ENCODE results near the gene TSFM.
A peak's percentile ranks its signal among the peaks of the same experiment; 100 is the strongest.
"Not testable (repeated sequence)": the region's sequence is repeated elsewhere in the genome, so short reads cannot be mapped to it uniquely, and the experiment has no call there.

The TSFM gene

DNA sequence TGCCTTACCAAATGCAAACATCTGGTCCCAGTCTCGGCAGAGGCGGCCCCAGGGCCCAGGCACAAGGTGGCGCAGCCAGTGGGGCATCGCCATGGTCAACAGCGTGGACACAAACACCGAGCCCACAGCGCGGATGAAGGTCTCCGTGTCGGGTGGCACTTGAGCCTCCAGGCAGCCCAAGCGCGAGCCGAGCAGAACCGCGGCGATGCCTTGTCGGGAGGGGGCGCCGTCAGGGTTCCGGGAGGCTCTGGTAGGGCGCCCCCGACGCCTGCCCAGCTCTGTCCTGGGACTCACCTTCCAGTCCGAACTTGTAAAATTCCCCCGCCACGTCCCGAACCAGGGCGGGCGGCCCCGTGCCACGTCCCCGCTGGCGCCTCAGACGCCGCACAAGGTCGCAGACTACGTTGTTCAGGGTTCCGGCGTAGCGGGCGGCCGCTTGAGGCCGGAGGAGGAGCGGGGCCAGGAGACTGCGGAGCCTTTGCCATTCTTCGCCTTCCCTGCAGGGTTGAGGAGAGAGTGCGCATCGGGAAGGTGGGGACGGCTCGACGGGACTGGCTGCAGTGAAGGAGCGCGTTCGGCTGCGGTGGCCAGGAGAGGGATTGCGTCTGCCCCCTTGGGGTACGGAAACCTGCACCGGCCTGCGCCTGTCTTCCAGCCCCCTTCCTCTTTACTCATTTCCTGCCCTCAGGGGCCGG, 17.4 kb upstream of the TSFM start:
- DNase-seq, result no peak

DNA sequence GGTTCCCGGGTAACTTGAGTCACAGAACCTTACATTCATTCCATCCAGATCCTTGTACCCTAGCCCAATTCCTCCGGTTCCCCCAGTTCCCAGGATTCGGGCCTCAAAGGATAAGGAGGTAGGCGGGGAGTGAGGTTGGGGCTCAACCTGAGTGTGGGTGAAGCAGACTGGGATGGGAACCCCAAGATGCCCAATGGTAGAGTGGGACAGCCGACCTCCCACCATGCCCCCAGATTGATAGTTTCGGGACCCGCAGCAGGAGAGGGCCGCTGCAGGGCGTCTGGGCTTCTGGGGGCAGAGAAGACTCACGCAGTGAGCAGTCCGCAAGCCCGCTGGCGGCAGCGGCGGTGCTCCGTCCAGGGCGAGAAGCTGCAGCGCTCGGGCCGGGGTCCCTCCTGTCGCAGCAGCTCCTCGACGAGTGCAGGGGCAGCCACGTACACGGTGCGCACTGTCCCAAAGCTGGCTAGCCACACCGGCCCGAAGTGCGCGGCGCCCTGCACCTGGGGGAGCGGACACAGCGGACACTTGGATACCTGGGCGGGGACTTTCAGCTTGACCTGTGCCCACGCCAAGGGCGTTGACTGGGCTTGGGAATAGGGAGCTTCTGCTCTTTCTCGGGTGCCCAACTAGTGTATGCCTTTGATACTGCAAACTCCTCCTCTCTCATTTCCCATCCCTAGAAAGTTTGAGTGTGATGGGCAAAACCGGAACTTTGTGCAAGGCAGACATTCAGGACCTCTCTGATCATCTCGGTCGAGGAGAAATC, 16.7 kb upstream of the TSFM start:
- DNase-seq, result no peak

DNA sequence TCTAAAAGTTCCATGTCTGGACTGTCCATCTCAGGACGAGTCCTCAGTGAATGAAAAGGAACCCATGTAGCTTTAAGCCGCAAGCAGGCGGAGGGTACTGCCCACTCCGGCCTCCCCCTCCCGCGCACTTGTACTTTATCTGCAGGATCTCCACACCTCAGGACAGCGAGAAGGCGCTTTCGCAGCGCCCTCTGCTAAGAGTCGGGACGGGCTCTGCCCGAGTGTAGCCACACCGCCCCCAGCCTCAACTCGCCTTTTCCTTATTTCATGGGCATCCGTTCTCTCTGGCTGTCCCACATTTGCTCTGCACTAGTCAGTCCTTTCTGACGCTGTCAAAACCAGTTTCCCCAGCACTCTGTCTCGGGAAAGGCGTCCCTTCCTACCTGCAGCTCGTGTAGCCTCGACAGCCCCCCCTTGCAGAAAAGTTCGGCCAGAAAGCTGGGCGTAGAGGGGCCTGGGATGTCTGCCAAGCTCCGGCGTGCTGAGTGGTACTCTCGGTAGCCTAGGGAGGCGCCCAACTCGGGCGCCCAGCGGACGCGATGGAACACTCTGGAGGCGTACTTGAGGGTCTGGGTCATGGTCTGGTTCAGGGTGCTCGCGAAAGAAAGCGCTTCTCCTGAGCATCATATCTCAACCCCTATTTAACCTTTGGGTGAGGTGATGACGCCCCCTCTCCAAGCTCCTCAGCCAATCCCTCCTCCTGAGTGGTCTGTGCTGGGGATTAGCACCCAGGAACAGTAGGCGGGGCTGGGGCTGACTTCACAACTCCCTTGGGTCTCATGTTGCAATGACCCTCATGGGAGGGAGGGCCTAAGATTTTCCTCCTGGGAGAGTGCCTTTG, 15.9 kb upstream of the TSFM start, which contains the start of gene CYP27B1:
CYP27B1 (minus strand) TSS at position 615 of the 841 bp plus-strand sequence; CDS start at position 578, 37 bp downstream.
- DNase-seq, result peak; percentile 57

DNA sequence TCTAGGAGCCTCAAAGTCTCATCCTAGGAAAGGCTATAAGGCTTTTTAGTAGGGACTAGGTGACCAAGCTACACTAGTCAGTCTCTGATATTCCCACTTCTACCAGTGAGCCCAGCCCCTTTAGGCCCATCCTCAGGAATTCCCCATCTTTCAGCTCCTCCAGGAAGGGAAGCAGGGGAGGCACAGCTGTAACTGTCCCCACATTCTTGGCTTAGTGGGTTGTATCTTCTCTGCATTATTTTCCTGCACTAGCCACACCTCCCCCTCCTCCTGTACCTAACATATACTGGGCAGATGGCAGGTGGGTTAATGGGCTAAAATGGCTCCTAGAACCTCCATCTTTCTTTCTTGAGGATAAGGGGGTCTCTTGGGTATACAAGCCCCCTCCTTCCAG, 15.3 kb upstream of the TSFM start:
- no peak for DNase-seq

DNA sequence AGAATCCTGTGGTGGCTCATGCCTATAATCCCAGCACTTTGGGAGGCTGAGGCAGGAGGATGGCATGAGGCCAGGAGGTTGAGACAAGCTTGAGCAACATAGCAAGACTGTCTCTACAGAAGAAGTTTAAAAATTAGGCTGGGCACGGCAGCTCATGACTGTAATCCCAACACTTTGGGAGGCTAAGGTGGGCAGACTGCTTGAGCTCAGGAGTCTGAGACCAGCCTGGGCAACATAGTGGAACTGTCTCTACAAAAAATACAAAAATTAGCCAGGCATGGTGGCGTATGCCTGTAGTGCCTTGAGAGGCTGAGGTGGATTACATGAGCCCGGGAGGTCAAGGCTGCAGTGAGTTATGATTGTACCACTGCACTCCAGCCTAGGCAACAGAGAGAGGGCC, 14.7 kb upstream of the TSFM start:
- DNase-seq, result no peak

DNA sequence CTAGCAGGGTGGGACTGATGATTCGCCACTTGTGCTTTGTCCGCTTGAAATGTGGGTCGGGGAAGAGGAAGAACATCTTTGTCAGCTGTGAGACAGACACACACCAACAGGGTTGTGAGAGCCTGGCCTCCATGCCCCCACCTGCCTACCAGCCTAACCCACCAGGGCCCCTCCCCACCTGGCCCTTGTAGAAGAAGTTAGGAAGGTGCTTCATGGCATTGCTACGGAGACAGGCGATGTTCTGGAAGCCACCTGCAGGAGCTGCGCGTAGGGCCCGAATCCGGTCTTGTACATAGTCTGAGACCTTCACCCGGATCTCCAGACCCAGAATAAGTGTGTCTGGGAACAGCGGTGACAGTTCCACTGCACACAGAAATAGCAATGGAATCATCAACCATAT, 13.0 kb upstream of the TSFM start:
- DNase-seq, result no peak

DNA sequence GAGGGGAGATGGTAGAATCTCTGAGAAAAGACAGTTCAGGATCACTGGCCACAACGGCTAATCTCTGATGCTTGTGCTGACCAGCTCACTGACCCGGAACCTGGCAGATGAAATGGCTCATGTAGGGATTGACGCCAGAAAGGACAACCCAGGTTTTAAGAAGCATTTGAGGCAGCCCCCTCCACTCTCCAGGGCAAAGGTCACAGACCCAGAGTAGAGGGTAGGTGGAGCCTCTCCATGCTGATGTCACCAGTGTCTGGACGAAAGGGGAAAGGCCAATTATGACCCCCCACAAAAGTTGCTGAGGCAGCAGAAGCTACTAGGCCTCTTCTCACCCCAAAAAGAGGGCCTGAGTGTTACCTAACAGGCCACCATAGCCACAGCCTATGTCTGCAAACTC, 11.9 kb upstream of the TSFM start:
- no peak for DNase-seq

DNA sequence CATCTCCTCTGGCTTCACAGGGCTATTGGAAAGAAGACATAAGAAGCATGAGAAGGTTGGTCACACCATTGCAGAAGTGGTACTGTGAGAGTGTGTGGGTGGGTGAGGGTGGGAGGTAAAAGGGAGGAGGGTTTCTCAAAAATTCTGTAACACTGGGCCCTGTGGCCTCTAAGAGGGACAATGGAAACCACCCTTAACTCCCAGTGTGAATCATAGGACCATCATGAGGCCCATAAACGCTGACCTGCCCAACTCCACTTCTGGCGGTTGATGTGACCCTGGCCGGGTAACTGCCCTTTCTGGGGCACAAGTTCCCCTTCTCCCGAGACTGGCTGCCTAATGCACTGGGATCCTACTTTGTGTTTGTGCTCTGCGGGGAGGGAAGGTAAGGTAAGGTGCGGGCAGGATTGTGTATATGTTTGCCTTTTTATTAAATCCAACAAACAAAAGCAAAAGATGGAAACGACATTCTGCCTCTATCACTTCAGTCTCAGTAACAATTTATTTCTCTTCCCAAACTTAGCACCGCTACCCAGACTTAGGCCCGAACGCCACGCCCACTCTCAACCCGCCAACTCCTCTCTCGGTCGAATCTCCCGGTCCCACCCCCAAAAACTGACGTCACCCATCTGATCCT, 11.2 kb upstream of the TSFM start:
- peak; percentile 58 for DNase-seq

DNA sequence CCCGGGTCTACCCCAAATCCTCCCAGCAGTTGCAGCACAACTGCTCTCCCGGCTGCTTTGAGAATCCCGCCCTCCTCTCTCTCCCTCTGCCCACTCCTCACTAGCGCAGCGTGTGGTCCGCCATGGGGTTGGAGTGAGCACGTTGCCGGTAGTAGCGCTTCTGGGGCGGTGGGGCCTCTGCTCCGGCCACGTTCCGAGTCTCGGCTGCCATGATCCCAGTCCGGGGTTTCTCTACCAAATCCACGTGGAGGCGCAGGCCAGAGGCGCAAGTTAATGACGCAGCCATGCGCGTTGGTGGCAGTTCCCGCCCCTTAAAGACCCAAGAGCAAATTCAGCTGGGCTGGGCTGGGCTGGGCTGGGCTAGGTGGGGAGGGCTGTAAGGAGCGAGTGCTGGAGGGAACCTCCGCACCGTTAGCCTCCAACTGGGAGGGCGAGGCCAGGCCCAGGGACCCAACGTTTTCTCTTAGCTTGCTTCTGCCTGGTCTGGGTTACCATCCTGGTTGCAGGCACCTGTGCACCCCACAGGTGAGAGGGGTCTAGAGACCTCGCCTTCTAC, 10.6 kb upstream of the TSFM start, which contains the start of gene METTL1:
METTL1 (minus strand) TSS at position 233 of the 556 bp plus-strand sequence; CDS start at position 211, 22 bp downstream.
- peak; percentile 65 for DNase-seq

DNA sequence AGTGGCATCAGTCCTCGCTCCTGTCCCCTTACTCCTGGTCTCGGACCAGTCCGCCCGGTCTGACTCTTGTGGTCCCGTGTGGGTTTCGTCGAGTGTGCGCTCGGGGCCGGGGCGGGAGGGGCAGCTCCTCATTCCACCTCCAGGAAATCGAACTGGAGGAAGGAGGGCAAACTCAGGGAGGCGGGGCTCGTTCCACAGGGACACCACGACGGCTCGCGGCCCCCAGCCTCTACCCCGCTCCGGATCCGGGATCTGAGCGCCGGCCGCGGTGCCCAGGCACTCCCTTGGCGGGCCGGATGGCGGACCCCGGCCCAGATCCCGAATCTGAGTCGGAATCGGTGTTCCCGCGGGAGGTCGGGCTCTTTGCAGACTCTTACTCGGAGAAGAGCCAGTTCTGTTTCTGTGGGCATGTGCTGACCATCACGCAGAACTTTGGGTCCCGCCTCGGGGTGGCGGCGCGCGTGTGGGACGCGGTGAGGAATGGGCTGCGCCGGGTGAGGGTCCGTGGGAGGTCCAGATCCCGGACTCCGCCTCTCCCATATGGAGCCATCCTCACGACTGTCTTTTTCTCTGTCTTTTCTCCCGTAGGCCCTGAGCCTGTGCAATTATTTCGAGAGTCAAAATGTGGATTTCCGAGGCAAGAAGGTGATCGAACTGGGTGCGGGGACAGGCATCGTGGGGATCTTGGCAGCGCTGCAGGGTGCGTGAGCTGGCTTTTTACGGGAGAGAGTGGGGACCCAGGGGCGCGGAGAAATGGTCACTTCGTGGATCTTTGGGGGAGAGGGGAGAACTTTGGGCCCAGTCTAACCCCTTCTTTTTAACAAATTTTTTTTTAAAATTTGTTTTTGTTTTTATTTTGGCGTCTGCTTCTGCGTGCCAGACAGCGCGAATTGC, 9.9 kb upstream of the TSFM start, which contains the start of gene EEF1AKMT3:
EEF1AKMT3 (plus strand) TSS at position 186 of the 894 bp plus-strand sequence; CDS start at position 297, 111 bp downstream.
- DNase-seq, result no peak

DNA sequence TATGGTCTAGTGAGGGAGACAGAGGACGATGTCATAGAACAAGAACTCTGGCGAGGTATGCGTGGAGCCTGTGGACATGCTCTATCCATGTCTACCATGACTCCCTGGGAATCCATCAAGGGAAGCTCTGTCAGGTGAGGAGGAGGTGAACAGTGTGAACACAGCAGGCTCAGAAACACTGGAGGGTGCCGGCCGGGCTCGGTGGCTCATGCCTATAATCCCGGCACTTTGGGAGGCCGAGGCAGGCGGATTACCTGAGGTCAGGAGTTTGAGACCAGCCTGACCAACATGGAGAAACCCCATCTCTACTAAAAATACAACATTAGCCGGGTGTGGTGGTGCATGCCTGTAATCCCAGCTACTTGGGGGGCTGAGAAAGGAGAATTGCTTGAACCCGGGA, 8.0 kb upstream of the TSFM start:
- DNase-seq, result not testable (repeated sequence)

DNA sequence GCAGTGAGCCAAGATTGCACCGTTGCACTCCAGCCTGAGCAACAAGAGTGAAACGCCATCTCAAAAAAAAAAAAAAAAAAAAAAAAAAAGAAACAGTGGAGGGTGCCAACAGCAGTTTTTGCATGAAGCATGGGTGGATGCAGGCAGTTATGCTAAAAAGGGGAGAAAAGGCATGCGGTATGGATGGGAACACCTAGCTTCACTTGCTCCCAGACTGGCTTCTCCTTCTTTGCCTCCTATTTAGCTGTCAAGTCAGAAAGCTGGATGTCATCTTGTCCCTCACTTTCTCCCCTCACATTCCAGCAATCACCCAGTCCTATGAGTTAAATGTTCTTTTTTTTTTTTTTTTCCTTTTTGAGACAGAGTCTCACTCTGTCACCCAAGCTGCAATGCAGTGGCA, 7.5 kb upstream of the TSFM start:
- no peak for DNase-seq

DNA sequence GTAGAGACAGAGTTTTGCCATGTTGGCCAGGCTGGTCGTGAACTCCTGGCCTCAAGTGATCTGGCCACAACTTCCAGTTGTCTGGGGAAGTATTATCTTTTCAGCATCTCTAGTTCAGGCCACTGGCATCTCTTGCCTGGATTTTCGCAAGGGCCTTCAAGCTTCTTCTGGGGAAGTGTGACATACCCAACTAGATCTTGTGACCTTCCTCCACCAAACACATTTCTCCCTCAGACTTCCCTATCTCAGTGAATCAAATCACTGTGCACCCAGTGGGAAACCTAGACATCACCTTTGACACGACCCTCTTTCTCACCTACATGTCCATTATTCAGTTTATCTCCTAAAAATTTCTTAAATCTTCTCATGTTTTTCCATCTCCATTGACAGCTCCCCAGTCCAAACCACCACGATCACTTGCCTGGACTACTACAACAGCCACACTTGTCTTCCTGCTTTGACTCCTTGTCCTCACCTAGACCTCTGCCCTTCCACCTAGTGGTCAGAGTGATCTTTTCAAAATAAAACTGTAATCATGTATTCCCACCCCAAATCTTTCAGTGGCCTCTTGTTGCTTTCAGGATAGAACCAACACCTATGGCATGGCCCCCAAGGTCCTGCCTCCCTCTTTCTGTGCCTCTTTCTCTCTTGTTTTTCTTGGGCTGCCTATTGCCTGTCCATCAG, 6.9 kb upstream of the TSFM start:
- DNase-seq, result no peak

DNA sequence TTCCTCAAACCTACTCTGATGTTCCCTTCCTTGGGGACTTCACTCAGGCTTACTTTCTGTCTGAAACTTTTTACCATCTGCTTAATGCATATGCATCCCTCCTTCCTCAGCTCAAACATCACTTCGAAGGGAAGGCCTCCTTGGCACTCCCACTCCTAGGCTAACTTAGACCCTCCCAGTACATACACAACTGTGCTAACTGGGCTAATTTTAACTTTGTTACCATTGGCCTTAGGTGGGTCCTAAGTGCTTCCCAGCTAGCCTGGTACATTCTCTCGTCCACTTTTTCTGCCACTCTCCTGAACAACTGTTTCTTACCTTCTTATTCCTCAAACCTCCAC, 6.4 kb upstream of the TSFM start:
- no peak for DNase-seq

DNA sequence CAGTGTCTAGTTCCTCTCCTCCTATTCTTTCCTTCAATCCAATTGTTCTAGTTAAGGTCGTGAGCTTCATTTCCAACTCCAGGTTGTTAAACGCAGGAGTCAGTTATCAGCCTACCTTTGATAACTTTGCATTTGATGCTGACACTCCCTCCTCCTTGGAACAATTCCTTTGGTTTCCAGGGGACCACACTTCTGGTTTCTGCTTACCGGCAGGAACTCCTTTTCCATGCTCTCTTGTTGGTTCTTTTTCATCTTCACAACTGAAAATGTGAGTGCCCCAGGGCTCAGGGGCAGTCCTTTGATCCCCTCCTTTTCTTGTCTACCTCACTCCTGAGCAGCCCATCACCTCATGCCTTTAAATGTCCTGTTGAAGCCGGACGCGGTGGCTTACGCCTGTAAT, 5.2 kb upstream of the TSFM start:
- no peak for DNase-seq

DNA sequence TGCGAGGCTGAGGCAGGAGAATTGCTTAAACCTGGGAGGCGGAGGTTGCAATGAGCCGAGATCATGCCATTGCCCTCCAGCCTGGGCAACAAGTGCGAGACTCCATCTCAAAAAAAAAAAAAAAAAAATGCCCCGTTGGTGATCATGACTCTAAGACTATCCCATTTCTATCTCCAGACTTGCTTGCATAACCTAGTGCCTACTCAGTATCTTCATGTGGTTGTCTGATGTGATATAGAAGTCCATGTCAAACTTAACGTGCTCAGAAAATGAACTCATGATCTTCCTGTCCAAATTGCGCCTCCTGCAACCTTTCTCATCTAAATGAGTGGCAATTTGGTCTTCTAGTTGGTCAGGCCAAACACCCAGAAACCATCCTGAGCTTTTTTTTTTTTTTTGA, 4.7 kb upstream of the TSFM start:
- DNase-seq, result no peak

DNA sequence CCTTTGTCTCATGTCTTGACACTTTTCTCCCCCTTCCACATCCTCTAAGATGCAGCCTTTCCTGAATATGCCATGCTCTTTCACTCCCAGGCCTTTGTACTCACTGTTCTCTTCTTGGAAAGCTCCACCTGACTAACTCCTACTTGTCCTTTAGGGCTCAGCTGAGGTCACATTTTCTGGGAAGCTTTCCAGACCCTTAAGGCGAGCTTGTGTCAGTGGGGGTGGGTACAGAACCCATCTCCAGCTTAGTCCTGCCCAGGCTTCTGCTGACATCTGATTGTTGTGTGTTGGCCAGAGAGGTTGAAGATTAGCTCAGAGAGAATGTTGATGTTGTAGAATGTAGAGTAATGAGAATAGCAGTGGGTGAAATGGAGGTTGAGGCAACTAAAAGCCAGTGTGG, 2.9 kb upstream of the TSFM start:
- no peak for DNase-seq

DNA sequence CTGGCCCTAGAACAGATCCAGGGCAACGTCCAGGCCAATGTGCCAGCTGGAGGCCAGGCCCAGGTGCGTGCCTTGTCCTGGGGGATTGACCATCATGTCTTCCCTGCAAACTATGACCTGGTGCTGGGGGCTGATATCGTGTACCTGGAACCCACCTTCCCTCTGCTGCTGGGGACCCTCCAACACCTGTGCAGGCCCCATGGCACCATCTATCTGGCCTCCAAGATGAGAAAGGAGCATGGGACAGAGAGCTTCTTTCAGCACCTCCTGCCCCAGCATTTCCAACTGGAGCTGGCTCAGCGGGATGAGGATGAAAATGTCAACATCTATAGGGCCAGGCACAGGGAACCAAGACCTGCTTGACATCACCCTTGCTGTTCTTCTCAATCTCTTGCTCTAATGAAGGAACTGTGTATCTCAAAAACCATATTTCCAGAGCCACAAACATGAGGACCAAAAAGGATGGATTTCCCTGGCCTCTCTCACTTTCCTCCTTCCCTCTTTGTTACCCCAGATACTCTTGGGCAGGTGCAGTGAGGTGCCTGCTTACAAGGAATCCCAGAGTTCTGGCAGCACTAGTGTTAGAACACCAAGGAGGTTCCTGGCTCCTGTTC, 2.2 kb upstream of the TSFM start:
- DNase-seq, result no peak

DNA sequence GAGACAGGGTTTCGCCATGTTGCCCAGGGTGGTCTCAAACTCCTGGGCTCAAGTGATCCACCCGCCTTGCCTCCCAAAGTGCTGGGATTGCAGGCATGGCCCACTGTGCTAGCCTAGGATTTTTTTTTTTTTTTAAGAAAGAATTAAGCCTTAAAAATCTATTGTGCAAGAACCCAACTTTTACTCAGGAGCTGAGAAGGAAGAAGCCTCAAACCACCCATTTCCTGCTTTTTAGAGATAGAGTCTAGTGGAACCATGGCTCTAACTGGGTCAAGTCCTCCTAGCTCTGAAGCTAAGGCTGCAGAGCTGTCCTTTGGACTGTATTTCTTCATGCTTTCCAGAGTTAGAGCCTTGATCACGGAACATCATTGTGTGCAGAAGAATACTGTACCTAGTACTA, 1.3 kb upstream of the TSFM start:
- DNase-seq, result no peak

DNA sequence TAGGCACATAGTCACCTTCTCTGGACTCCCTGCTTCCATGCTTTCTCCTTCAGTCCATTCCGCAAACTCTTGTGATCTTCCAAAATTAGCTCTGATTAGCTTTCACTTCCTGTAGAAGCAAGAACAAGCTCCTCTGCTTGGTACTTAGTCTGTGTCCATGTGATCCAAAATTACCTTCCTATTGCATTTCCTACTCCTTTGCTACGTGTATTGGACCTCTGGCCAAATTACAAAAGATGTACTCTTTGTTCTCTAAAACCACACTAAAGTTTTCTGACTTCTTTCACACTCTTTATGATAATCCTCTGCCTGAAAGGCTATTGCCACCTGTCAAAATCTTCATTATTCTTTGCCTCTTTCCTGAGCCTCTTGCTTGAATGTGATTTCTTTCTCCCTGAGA, 786 bp upstream of the TSFM start:
- DNase-seq, result no peak

DNA sequence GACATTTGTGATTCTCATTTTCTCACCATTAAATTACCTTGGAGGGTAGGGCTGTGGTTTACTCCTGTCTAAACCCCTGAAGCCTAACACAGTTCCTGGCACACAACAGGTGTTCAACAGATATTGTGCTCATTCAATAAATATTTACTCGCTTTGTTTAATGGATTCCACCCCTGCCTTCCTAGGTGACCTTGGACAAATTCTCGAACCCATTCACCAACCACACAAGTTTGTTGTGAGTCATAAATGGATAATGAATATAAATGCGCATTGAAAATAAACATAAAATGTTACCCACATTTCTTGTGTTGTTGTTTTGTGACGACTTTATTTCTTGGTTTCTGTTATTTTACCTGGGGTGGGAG, 362 bp upstream of the TSFM start:
- no peak for DNase-seq
